WERI-Rb-1 (cell line): ENCODE measurements around the gene PCP2.

ENCODE experiments used
- DNase-seq: peaks from one replicate; pipeline ENCODE4 v3.0.0-alpha.2; 2020
- H3K27ac ChIP-seq: fragments of 250-450 bp; sonication (Bioruptor Pico); 2 replicates; pipeline ENCODE4 v1.5.1; 2020; ENCODE audit warnings: mild to moderate bottlenecking, moderate library complexity
- H3K27me3 ChIP-seq: fragments of 250-450 bp; sonication (Bioruptor Pico); 2 replicates; pipeline ENCODE4 v1.5.1; 2021; ENCODE audit warnings: mild to moderate bottlenecking, low read depth, moderate library complexity; ENCODE audit not compliant: insufficient read depth, severe bottlenecking
- H3K36me3 ChIP-seq: fragments of 250-450 bp; sonication (Bioruptor Pico); 2 replicates; pipeline ENCODE4 v1.5.1; 2020; ENCODE audit warnings: mild to moderate bottlenecking, moderate library complexity
- H3K4me3 ChIP-seq: 2 replicates; pipeline ENCODE4 v1.5.1; 2011; ENCODE audit warnings: low read depth, mild to moderate bottlenecking, control low read depth, low read length
- H3K9me3 ChIP-seq: fragments of 250-450 bp; sonication (Bioruptor Pico); 2 replicates; pipeline ENCODE4 v1.5.1; 2021; ENCODE audit warnings: mild to moderate bottlenecking, moderate library complexity; ENCODE audit not compliant: severe bottlenecking
- TF ChIP-seq, protein P1 (sequence below): IDR thresholded peaks from 2 replicates; pipeline ENCODE4 v1.5.1; 2011; ENCODE audit warnings: low read depth, mild to moderate bottlenecking, control low read depth, inconsistent platforms, low read length

The PCP2 gene

DNA sequence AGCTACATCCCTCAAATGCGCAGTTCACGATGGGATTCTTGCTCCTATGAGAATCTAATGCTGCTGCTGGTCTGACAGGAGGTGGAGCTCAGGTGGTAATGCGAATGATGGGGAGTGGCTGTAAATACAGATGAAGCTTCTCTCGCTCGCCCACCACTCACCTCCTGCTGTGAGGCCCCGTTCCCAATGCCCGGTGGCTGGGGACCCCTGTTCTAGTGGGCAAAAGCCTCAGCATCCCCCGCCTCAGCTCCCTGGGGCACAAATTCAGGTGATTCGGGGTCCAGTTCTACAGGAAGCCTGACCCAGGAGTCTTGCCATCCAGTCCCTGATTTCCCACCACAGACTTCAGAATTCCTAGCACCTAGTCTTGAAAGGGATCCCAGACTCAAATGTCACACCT is 39.0 kb upstream of the PCP2 start:
- TF ChIP-seq, protein P1, sequence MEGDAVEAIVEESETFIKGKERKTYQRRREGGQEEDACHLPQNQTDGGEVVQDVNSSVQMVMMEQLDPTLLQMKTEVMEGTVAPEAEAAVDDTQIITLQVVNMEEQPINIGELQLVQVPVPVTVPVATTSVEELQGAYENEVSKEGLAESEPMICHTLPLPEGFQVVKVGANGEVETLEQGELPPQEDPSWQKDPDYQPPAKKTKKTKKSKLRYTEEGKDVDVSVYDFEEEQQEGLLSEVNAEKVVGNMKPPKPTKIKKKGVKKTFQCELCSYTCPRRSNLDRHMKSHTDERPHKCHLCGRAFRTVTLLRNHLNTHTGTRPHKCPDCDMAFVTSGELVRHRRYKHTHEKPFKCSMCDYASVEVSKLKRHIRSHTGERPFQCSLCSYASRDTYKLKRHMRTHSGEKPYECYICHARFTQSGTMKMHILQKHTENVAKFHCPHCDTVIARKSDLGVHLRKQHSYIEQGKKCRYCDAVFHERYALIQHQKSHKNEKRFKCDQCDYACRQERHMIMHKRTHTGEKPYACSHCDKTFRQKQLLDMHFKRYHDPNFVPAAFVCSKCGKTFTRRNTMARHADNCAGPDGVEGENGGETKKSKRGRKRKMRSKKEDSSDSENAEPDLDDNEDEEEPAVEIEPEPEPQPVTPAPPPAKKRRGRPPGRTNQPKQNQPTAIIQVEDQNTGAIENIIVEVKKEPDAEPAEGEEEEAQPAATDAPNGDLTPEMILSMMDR: no peak
- H3K36me3 ChIP-seq: no peaks in the 10 kb centered on the region
- H3K9me3 ChIP-seq: peaks cover 8% of the 10 kb centered on the region
- no peak for DNase-seq
- no peak overlapping the region for H3K4me3 ChIP-seq
- no peak overlapping the region for H3K27ac ChIP-seq
- no peaks in the 10 kb centered on the region for H3K27me3 ChIP-seq

DNA sequence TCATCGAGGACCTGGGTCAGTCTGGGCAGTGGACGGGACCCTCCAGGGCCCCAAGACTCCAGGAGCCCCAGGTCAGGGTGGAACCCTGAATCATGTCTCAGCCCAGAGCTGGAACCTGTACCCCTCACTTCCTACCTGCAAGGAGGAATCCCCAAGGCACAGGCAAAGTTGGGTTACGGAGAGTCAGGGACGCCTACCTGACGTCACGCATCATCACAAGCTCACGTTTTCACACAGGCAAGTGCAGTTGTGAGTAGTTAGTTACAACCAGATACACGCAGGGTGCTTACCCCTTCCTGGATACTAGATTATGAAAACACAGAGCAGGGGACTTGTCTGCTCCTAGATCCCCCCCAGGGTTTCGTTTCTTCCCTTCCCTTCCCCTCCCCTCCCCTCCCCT is 37.3 kb upstream of the PCP2 start:
- Histone ChIP-seq H3K27me3 (no peaks in the 10 kb centered on the region), H3K27ac (no peak overlapping the region), H3K4me3 (no peak overlapping the region), H3K36me3 (no peaks in the 10 kb centered on the region), H3K9me3 (peaks cover 8% of the 10 kb centered on the region)
- no peak for DNase-seq
- TF ChIP-seq, protein P1: no peak

DNA sequence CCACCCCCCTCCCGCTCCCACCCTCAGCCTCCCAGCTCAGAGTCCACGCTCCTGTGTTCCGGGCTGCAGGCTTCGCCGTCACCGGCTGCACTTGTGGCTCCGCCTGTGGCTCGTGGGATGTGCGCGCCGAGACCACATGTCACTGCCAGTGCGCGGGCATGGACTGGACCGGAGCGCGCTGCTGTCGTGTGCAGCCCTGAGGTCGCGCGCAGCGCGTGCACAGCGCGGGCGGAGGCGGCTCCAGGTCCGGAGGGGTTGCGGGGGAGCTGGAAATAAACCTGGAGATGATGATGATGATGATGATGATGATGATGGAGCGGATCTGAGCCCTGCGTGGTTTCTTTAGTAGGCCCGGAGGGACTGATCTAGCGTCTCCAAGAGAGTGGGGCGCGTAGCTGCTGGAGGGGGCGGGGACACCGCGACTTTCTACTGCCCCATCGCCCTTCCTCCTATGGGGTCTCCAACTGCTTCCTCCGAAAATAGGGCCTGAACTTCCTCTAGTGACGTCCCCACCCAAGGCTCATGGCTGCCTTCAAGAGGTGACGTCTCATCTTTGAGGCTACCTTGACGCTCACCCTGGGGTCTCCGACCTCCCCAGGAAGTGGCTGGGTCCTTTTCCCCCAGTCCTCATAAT is 36.7 kb upstream of the PCP2 start:
- Histone ChIP-seq H3K9me3 (peaks cover 8% of the 10 kb centered on the region), H3K36me3 (no peaks in the 10 kb centered on the region), H3K4me3 (no peak overlapping the region), H3K27ac (no peak overlapping the region), H3K27me3 (no peaks in the 10 kb centered on the region)
- DNase-seq: no peak
- TF ChIP-seq, protein P1: no peak

DNA sequence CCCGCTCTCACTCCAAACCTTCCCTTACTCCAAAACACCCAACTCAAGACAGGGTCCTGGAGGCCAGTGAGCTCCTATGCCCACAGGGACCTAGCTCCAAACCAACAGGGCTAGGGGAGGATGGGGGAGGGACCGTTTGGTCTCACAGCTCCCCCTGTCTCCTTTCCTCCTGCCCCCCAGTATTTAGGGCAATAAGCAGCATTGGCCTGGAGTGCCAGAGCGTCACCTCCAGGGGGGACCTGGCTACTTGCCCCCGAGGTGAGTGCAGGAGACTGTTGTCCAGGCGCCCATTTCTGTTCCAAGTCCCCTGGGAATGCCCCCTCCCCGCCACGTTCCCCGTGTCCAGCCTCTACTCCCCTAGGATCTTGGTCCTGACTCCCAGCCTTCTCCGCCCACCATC is 36.1 kb upstream of the PCP2 start:
- no peak overlapping the region for H3K27ac ChIP-seq
- DNase-seq: no peak
- H3K4me3 ChIP-seq: no peak overlapping the region
- H3K36me3 ChIP-seq: no peaks in the 10 kb centered on the region
- H3K9me3 ChIP-seq: peaks cover 8% of the 10 kb centered on the region
- TF ChIP-seq, protein P1: no peak
- H3K27me3 ChIP-seq: no peaks in the 10 kb centered on the region

DNA sequence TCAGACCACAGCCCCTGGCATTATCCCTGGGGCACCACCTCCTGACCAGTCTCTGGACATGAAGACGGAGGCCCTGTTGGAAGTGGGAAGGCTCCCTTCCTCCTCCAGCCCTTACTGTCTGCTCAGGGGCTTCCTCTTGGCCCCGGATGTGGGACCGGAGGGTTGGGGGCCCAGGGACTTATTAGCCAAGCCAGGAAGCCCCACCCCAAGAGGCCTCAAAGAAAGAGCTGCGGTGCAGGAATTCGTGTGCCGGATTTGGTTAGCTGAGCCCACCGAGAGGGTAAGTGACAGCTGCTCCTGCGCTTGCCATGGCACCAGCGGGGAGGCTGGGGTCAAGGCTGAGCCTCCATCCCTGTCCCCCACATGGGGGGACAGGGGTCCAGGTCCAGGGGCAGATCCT is 35.3 kb upstream of the PCP2 start, which contains the start of gene RETN:
Gene RETN, plus strand, starts transcription at position 208 of the 400 bp plus-strand sequence. CDS start 278 bp downstream, outside the sequence.
- H3K4me3 ChIP-seq: no peak within 1 kb of the TSS
- TF ChIP-seq, protein P1: no peak
- H3K36me3 ChIP-seq: no peaks in the 10 kb centered on the region
- DNase-seq: no peak
- peaks cover 2% of the 10 kb centered on the region for H3K9me3 ChIP-seq
- no peak within 1 kb of the TSS for H3K27ac ChIP-seq
- no peaks in the 10 kb centered on the region for H3K27me3 ChIP-seq

DNA sequence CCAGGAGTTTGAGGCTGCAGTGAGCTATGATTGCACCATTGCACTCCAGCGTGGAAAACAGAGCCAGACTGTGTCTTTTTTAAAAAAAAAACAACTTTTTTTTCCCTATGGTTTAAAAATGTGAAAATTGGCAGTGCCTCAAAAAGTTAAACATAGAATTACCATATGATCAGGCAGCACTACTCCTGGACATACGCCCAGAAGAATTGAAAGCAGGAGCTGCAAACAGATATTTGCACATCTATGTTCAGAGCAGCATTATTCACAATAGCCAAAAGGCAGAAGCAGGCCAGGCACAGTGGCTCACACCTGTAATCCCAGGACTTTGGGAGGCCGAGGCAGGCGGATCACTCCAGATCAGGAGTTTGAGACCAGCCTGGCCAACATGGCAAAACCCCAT is 31.6 kb upstream of the PCP2 start:
- TF ChIP-seq, protein P1: no peak
- no peak overlapping the region for H3K27ac ChIP-seq
- DNase-seq: no peak
- H3K36me3 ChIP-seq: no peaks in the 10 kb centered on the region
- no peak overlapping the region for H3K4me3 ChIP-seq
- no peaks in the 10 kb centered on the region for H3K9me3 ChIP-seq
- no peaks in the 10 kb centered on the region for H3K27me3 ChIP-seq
